Lung (tissue), 12 donors: ENCODE data around the gene IP6K3. TPM values are rescaled to one million over a fixed set of nuclear protein-coding genes. Genes with fewer than 3 reads are reported as not detected.

Experiments
- ATAC-seq: fragments of 200-7000 bp; cut with Tn5 transposase; one replicate; pipeline ENCODE4 v1.9.1; 2020; ENCODE audit warnings: moderate number of reproducible peaks; ENCODE audit not compliant: insufficient read depth, low FRiP score
- DNase-seq, 3 donors: peaks; one replicate each; pipeline ENCODE4 v3.0.0-alpha.2; 2013 to 2017
- H3K27ac ChIP-seq, 2 donors: one replicate each; pipeline ENCODE4 v1.5.1; 2013; ENCODE audit warnings: mild to moderate bottlenecking in 2 of 2, moderate library complexity in 2 of 2, control low read depth in 1 of 2, inconsistent platforms in 1 of 2, low read depth in 1 of 2, low read length in 1 of 2
- H3K27me3 ChIP-seq, 3 donors: one replicate each; pipeline ENCODE4 v1.5.1; 2013; ENCODE audit warnings: low read length in 2 of 3; ENCODE audit not compliant: control insufficient read depth in 3 of 3, insufficient read depth in 3 of 3
- H3K36me3 ChIP-seq, 4 donors: one replicate each; pipeline ENCODE4 v1.5.1; 2013; ENCODE audit warnings: low read length in 4 of 4, mild to moderate bottlenecking in 1 of 4, moderate library complexity in 1 of 4; ENCODE audit not compliant: control insufficient read depth in 4 of 4, insufficient read depth in 4 of 4
- H3K4me1 ChIP-seq, 5 donors: one replicate each; pipeline ENCODE4 v1.5.1; 2013; ENCODE audit warnings: low read length in 5 of 5, mild to moderate bottlenecking in 2 of 5, moderate library complexity in 1 of 5; ENCODE audit not compliant: control insufficient read depth in 5 of 5, insufficient read depth in 5 of 5
- H3K4me3 ChIP-seq: one replicate; pipeline ENCODE4 v1.5.1; 2013; ENCODE audit warnings: mild to moderate bottlenecking, control low read depth, moderate library complexity
- H3K9ac ChIP-seq, 2 donors: one replicate each; pipeline ENCODE4 v1.5.1; 2013; ENCODE audit warnings: low read length in 2 of 2, control low read depth in 1 of 2; ENCODE audit not compliant: insufficient read depth in 1 of 2
- H3K9me3 ChIP-seq, 4 donors: one replicate each; pipeline ENCODE4 v1.5.1; 2013; ENCODE audit warnings: low read length in 3 of 4, mild to moderate bottlenecking in 1 of 4, moderate library complexity in 1 of 4; ENCODE audit not compliant: control insufficient read depth in 4 of 4, insufficient read depth in 3 of 4
- WGBS, 2 donors: extraction: QIAGEN DNeasy Blood & Tissue Kit; methylation state at CpG; one replicate each; pipeline ENCODE4 v1.1.7; 2013; 5-methylcytosine and 5-hydroxymethylcytosine counted together
- polyA plus RNA-seq, 2 donors: library from polyadenylated mRNA; stranded (reverse); fragments of 200-250 nt; gene quantifications; one replicate each; pipeline ENCODE4 v1.2.1, GENCODE V29; 2013
- total RNA-seq, 2 donors: library from RNA; depleted of rRNA in 1 of 2; stranded (reverse); fragments of >200 nt in 1 of 2; gene quantifications; one replicate each; pipeline ENCODE4 v1.2.1, GENCODE V29; 2014 to 2021
- TF ChIP-seq, protein P1 (sequence below): IDR thresholded peaks from 2 replicates; pipeline ENCODE4 v1.5.1; 2012; ENCODE audit warnings: mild to moderate bottlenecking; ENCODE audit errors: control extremely low read depth, extremely low read depth
- donor health status: control.
- donor health status: control.
- donor health status: Bipolar disorder and iron deficiency.
- donor health status: healthy.
- donor health status: DM: yes; HTN: yes; CAD: no.

The IP6K3 gene
- total and polyA plus RNA-seq, 4 donors, result 1.3 to 3.9 (median 2.5) TPM

DNA sequence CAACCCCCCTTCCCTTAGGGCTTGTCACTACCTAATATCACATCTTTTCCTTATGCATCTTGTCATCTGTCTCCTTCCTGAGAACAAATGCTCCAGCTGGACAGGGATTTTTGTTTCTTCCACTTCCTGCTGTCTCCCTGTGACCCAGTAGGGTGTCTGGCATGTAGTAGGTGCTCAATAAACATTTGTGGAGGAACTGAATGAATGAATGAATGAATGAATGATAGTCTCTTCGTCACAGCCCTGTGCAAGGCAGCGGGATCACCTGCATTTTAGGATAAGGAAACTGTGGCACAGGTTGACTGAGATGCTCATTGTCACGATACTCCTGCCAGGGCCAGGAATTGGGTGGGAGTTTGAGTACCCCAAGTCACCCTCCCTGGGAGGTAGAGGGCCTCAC lies 28.1 kb upstream of the IP6K3 start:
- Histone ChIP-seq H3K27ac (no peak overlapping the region), H3K9ac (no peak overlapping the region), H3K27me3 (no peaks in the 10 kb centered on the region), H3K36me3 (peaks cover 28 to 67% (median 52%) of the 10 kb centered on the region in 4 donors), H3K4me1 (peaks cover 0 to 34% (median 21%) of the 10 kb centered on the region in 5 donors), H3K4me3 (no peak overlapping the region), H3K9me3 (no peaks in the 10 kb centered on the region)
- 94 to 99% methylated on average over 3 of the region's 3 CpGs for WGBS, 2 donors
- TF ChIP-seq, protein P1, sequence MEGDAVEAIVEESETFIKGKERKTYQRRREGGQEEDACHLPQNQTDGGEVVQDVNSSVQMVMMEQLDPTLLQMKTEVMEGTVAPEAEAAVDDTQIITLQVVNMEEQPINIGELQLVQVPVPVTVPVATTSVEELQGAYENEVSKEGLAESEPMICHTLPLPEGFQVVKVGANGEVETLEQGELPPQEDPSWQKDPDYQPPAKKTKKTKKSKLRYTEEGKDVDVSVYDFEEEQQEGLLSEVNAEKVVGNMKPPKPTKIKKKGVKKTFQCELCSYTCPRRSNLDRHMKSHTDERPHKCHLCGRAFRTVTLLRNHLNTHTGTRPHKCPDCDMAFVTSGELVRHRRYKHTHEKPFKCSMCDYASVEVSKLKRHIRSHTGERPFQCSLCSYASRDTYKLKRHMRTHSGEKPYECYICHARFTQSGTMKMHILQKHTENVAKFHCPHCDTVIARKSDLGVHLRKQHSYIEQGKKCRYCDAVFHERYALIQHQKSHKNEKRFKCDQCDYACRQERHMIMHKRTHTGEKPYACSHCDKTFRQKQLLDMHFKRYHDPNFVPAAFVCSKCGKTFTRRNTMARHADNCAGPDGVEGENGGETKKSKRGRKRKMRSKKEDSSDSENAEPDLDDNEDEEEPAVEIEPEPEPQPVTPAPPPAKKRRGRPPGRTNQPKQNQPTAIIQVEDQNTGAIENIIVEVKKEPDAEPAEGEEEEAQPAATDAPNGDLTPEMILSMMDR, result no peak
- ATAC-seq (no peak), DNase-seq (no peak)

DNA sequence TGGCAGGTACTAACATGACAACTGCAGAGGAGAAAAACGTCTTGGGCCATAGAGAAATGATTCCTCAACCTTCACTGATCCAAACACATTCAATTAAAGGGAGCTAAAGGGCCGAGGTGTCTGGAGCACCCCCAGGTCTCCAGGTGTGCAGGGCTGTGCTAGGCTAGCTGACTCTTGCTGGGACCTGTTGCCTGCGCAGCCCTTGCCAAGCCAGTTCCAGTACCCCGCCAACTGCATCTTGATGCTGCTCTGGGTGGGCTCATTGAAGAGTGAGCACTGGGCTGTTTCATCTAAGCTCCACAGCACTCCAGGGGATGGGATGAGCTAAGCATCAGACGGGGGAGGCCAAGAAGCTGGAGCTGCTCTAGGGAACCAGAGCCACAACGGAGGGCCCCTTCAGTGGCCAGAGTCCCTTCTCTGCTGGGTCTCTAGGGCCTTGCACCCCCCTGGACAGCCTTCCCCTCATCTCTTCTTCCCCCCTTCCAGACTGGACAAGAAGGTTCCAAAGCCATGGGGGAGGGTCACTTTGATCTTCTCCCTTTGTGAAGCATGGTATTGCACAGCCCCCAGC lies 26.3 kb upstream of the IP6K3 start:
- ATAC-seq, result no peak
- no peak overlapping the region for H3K9ac ChIP-seq
- WGBS, 2 donors, result 78 to 83% methylated on average over 6 of the region's 6 CpGs
- peaks cover 22 to 52% (median 41%) of the 10 kb centered on the region in 4 donors for H3K36me3 ChIP-seq
- no peak overlapping the region for H3K27ac ChIP-seq
- H3K4me1 ChIP-seq, result peaks cover 0 to 52% (median 32%) of the 10 kb centered on the region in 5 donors
- no peak for DNase-seq
- TF ChIP-seq, protein P1, result no peak
- H3K27me3 ChIP-seq, result no peaks in the 10 kb centered on the region
- H3K4me3 ChIP-seq, result no peak overlapping the region
- H3K9me3 ChIP-seq, result no peaks in the 10 kb centered on the region

DNA sequence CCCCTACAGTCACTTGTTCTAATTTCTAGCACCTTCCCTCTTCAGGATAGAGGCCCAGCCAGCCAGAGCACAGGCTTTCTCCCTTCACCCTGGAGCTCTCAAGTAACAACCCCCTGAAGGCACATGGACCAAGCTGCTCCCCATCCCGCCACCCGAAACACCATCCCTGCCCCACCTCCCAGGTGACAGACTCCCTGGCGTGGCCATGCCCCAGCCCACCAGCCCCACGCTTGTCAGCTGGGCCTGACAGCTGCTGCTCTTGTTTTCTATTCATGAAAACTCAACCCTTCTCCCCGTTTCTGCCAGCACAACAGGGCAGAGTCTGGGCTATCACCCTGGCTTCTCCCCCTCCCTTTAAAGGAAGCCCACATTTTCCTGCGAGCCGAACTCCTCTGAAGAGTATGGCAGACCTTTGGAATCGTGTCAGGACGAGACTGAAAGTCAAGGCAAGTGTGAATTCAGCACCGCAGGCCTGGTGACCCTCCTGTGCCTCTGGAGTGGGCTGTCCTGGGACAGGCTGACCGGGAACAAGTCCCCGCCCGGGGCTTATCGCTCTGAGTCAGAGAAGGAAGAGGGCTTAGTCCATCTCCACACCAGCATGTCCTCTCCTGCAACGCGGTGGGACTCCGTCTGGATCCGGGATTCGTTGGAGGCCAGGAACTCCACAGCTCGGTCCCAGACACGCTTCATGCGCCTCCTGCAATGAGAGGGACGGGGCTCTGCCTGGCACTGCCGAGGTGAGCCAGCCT lies 25.6 kb upstream of the IP6K3 start:
- ATAC-seq (no peak), DNase-seq (no peak)
- H3K9me3 ChIP-seq, result no peaks in the 10 kb centered on the region
- 82 to 83% methylated on average over 24 of the region's 24 CpGs for WGBS, 2 donors
- no peaks in the 10 kb centered on the region for H3K27me3 ChIP-seq
- peaks cover 0 to 59% (median 36%) of the 10 kb centered on the region in 5 donors for H3K4me1 ChIP-seq
- TF ChIP-seq, protein P1, result no peak
- peak overlapping the region in 1 of 2 donors; percentile 36 for H3K9ac ChIP-seq
- no peak overlapping the region for H3K4me3 ChIP-seq
- H3K27ac ChIP-seq, result peak overlapping the region in 1 of 2 donors; percentile 81
- H3K36me3 ChIP-seq, result peaks cover 16 to 45% (median 36%) of the 10 kb centered on the region in 4 donors
